HepG2 (cell line): Measurements from ENCODE around the gene LSM5. TPM values are rescaled to one million over a fixed set of nuclear protein-coding genes. Genes with fewer than 3 reads are reported as not detected.

Source experiments
- ARNT ChIP-seq: fragments of 450-650 bp; IDR thresholded peaks from 2 replicates; pipeline ENCODE4 v1.6.1; 2017
- CHD4 ChIP-seq: fragments of 200-600 bp; sonication (generic); IDR thresholded peaks from 2 replicates; pipeline ENCODE4 v1.7.0; 2017; ENCODE audit warnings: mild to moderate bottlenecking, low read length, borderline replicate concordance
- CREB1 ChIP-seq, 2 experiments: fragments of 450-650 bp in 1 of 2; IDR thresholded peaks; 2 replicates each; pipeline ENCODE4 v1.6.1; 2016 to 2017; ENCODE audit warnings: control low read depth in 1 of 2, mild to moderate bottlenecking in 1 of 2, missing compliant biosample characterization in 1 of 2, missing genetic modification characterization in 1 of 2
- GZF1 ChIP-seq: sonication (generic); formaldehyde crosslinking; IDR thresholded peaks from 2 replicates; pipeline ENCODE4 v1.5.1; 2020; ENCODE audit warnings: mild to moderate bottlenecking, missing genetic modification reagents
- NAIF1 ChIP-seq: sonication (generic); formaldehyde crosslinking; IDR thresholded peaks from 2 replicates; pipeline ENCODE4 v1.5.0; 2020; ENCODE audit warnings: mild to moderate bottlenecking, missing genetic modification reagents, borderline replicate concordance
- SNRNP70 ChIP-seq: fragments of 200-400 bp; formaldehyde crosslinking; IDR thresholded peaks from 2 replicates; pipeline ENCODE4 v1.6.1; 2017; ENCODE audit warnings: mild to moderate bottlenecking, low read depth, low read length, moderate library complexity
- ZBTB8A ChIP-seq: sonication (generic); formaldehyde crosslinking; IDR thresholded peaks from 2 replicates; pipeline ENCODE4 v1.4.0; 2020; ENCODE audit warnings: mild to moderate bottlenecking, low read depth, missing genetic modification reagents, borderline replicate concordance
- ZNF292 ChIP-seq: sonication (generic); formaldehyde crosslinking; IDR thresholded peaks from 2 replicates; pipeline ENCODE4 v1.8.1; 2022; ENCODE audit warnings: mild to moderate bottlenecking, low read depth, missing genetic modification reagents, borderline replicate concordance
- ZNF431 ChIP-seq: sonication (generic); formaldehyde crosslinking; IDR thresholded peaks from 2 replicates; pipeline ENCODE4 v1.9.0; 2022; ENCODE audit warnings: missing genetic modification reagents, low read depth, mild to moderate bottlenecking, borderline replicate concordance
- ZNF615 ChIP-seq: sonication (generic); formaldehyde crosslinking; IDR thresholded peaks from 2 replicates; pipeline ENCODE4 v1.5.0; 2020; ENCODE audit warnings: mild to moderate bottlenecking, missing genetic modification reagents, borderline replicate concordance
- ZNF746 ChIP-seq: sonication (generic); formaldehyde crosslinking; IDR thresholded peaks from 2 replicates; pipeline ENCODE4 v1.8.0; 2022; ENCODE audit warnings: mild to moderate bottlenecking, missing genetic modification reagents
- ZSCAN31 ChIP-seq: sonication (generic); formaldehyde crosslinking; IDR thresholded peaks from 2 replicates; pipeline ENCODE4 v1.5.0; 2020; ENCODE audit warnings: low read depth, mild to moderate bottlenecking, missing genetic modification reagents
- polyA plus RNA-seq, 8 experiments: library from polyadenylated mRNA; depleted of rRNA in 3 of 8; stranded (reverse) in 7 of 8; unstranded in 1 of 8; fragments of >200 nt; fragmentation: Illumina TruSeq in 4 of 8; extraction: Trizol in 4 of 8; gene quantifications; 2 replicates each; pipeline versions ENCODE4 v1.2.1 to v1.2.3, GENCODE V29; 2011 to 2016; ENCODE audit warnings: low read depth in 4 of 8, missing spikeins in 1 of 8, mixed read lengths in 1 of 8; ENCODE audit not compliant: insufficient read depth in 1 of 8
- total RNA-seq, 5 experiments: library from RNA; depleted of rRNA; stranded (reverse); fragments of >200 nt; fragmentation: Illumina TruSeq; extraction: Trizol; gene quantifications; 2 replicates each; pipeline ENCODE4 v1.2.3, GENCODE V29; 2016; ENCODE audit warnings: low read depth in 1 of 5
- TF ChIP-seq, protein P1 (sequence below), 2 experiments: fragments of 450-650 bp in 1 of 2; sonication (generic) in 1 of 2; formaldehyde crosslinking in 1 of 2; IDR thresholded peaks; 2 replicates each; pipeline versions ENCODE4 v1.6.1 to v1.8.0; 2016 to 2022; ENCODE audit warnings: antibody characterized with exemption in 1 of 2, mild to moderate bottlenecking in 1 of 2, missing genetic modification reagents in 1 of 2
- TF ChIP-seq, protein P2 (sequence below): sonication (generic); formaldehyde crosslinking; IDR thresholded peaks from 2 replicates; pipeline ENCODE4 v1.4.0; 2020; ENCODE audit warnings: missing genetic modification reagents, low read depth, mild to moderate bottlenecking, borderline replicate concordance
- TF ChIP-seq, protein P3 (sequence below): IDR thresholded peaks from 2 replicates; pipeline ENCODE4 v1.6.1; 2016
- TF ChIP-seq, protein P4 (sequence below): sonication (generic); formaldehyde crosslinking; conservative IDR thresholded peaks from 2 replicates; pipeline ENCODE4 v1.4.0; 2020; ENCODE audit warnings: missing genetic modification reagents

The LSM5 gene
- total and polyA plus RNA-seq, 2 of the 13 experiments (the other 11 are each of a cell fraction or from before 2014, with no cell fraction given) = 30.3 to 183 TPM

DNA sequence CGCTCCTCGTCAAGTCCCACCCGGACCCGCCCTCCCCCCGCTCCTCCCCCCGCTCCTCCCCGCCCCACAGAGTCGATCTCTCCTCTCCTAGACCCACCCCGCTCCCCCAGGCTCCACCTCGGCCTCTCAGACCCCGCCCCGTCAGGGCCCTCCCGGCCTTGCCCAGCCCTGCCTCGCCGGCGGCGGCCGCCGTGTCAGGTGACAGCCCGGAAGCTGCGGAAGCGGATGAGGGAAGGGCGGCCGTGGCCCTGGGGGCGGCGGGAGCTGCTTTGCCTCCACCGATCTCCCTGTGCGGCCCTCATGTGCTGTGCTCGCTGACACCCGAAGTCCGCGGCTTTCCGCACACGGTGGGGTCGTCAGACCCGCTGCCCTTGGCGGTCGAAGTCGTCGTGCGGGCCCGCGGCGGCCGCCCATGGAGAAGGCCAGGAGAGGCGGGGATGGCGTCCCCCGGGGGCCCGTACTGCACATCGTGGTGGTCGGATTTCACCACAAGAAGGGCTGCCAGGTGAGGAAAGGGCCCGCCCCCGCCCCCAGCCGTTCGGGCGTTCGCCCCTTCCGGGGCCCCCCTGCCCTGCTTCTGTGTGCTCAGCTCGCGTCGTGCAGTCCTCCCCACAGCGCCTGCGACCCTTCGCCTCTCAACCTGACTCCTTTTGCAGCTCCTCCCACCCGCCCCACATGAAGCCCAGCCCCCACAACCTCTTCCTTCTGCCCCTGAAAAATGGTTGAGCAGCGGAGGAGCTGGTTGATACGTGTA, 5.3 kb upstream of the LSM5 start, which contains the start of gene AVL9 (continued):
- TF ChIP-seq, protein P1, sequence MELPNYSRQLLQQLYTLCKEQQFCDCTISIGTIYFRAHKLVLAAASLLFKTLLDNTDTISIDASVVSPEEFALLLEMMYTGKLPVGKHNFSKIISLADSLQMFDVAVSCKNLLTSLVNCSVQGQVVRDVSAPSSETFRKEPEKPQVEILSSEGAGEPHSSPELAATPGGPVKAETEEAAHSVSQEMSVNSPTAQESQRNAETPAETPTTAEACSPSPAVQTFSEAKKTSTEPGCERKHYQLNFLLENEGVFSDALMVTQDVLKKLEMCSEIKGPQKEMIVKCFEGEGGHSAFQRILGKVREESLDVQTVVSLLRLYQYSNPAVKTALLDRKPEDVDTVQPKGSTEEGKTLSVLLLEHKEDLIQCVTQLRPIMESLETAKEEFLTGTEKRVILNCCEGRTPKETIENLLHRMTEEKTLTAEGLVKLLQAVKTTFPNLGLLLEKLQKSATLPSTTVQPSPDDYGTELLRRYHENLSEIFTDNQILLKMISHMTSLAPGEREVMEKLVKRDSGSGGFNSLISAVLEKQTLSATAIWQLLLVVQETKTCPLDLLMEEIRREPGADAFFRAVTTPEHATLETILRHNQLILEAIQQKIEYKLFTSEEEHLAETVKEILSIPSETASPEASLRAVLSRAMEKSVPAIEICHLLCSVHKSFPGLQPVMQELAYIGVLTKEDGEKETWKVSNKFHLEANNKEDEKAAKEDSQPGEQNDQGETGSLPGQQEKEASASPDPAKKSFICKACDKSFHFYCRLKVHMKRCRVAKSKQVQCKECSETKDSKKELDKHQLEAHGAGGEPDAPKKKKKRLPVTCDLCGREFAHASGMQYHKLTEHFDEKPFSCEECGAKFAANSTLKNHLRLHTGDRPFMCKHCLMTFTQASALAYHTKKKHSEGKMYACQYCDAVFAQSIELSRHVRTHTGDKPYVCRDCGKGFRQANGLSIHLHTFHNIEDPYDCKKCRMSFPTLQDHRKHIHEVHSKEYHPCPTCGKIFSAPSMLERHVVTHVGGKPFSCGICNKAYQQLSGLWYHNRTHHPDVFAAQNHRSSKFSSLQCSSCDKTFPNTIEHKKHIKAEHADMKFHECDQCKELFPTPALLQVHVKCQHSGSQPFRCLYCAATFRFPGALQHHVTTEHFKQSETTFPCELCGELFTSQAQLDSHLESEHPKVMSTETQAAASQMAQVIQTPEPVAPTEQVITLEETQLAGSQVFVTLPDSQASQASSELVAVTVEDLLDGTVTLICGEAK (IDR thresholded peaks at IDR 0.05) = no peak
- TF ChIP-seq, protein P1 (CRISPR knock-in tag; IDR thresholded peaks at IDR 0.05) = peak; percentile 77
- TF ChIP-seq CREB1 (IDR thresholded peaks at IDR 0.05) = 0 out of 2 replicates have a peak, but pooled peaks have one; percentile 2
- no peak for TF ChIP-seq CREB1 (CRISPR knock-in tag; IDR thresholded peaks at IDR 0.05)
- TF ChIP-seq, protein P2, sequence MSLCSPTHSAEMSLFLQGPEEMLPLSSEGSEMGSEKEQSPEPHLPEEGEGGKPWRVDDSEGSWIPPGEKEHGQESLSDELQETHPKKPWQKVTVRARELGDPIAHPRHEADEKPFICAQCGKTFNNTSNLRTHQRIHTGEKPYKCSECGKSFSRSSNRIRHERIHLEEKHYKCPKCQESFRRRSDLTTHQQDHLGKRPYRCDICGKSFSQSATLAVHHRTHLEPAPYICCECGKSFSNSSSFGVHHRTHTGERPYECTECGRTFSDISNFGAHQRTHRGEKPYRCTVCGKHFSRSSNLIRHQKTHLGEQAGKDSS = no peak; the same call in 1 of the 2 replicates
- TF ChIP-seq GZF1 (CRISPR knock-in tag) = no peak
- TF ChIP-seq ARNT = no peak
- no peak for TF ChIP-seq CHD4
- TF ChIP-seq SNRNP70 = no peak
- TF ChIP-seq, protein P3, sequence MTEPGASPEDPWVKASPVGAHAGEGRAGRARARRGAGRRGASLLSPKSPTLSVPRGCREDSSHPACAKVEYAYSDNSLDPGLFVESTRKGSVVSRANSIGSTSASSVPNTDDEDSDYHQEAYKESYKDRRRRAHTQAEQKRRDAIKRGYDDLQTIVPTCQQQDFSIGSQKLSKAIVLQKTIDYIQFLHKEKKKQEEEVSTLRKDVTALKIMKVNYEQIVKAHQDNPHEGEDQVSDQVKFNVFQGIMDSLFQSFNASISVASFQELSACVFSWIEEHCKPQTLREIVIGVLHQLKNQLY (CRISPR knock-in tag) = no peak; the same call in 1 of the 2 replicates
- peak; percentile 32; the same call in 1 of the 2 replicates for TF ChIP-seq NAIF1 (CRISPR knock-in tag)
- TF ChIP-seq ZNF431 = peak; percentile 63; the same call in 1 of the 2 replicates
- peak; percentile 75 for TF ChIP-seq ZNF292 (CRISPR knock-in tag)
- TF ChIP-seq ZNF615 (CRISPR knock-in tag) = no peak
- TF ChIP-seq ZBTB8A (CRISPR knock-in tag) = peak; percentile 67; the same call in 1 of the 2 replicates
- TF ChIP-seq, protein P4, sequence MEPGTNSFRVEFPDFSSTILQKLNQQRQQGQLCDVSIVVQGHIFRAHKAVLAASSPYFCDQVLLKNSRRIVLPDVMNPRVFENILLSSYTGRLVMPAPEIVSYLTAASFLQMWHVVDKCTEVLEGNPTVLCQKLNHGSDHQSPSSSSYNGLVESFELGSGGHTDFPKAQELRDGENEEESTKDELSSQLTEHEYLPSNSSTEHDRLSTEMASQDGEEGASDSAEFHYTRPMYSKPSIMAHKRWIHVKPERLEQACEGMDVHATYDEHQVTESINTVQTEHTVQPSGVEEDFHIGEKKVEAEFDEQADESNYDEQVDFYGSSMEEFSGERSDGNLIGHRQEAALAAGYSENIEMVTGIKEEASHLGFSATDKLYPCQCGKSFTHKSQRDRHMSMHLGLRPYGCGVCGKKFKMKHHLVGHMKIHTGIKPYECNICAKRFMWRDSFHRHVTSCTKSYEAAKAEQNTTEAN (CRISPR knock-in tag) = no peak; the same call in 1 of the 2 replicates
- peak; percentile 86 for TF ChIP-seq ZNF746 (CRISPR knock-in tag)
- TF ChIP-seq ZSCAN31 = no peak
